ENCODE measurements around the gene WNT4.
"Not testable (repeated sequence)": the region's sequence is repeated elsewhere in the genome, so short reads cannot be mapped to it uniquely, and the experiment has no call there.

WNT4 gene

DNA sequence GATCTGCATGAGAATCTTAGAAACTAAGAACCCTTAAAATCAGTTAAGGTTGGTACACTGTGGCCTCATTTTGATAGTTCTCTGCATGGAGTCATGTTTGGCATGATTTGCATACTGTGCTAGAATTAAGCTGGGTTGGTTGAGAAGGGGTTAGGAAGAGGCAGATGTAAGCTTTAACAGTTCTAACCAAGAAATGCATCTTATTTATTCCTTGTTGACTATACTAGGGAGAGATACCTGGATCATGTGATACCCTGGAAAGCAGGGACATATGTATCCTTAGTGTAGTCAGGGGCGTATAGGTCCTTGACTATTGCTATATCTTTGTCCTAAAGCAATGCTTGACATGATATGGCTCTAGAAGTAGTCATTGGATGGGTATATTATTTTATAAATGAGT lies 49.4 kb downstream of the WNT4 start:
- H3K36me3 ChIP-seq (ENCODE audit: control insufficient read depth, insufficient read depth, low read length): no peaks in the 10 kb centered on the region
- H2AFZ ChIP-seq: no peak overlapping the region
- no peak overlapping the region for H3K4me3 ChIP-seq (ENCODE audit: low read depth, low read length)
- no peak overlapping the region for H3K27ac ChIP-seq
- H3K4me2 ChIP-seq (ENCODE audit: low read length): no peak overlapping the region
- no peaks in the 10 kb centered on the region for H3K9me3 ChIP-seq (ENCODE audit: control insufficient read depth, low read length)
- peaks cover 3% of the 10 kb centered on the region for H3K79me2 ChIP-seq
- no peaks in the 10 kb centered on the region for H3K4me1 ChIP-seq
- H3K9ac ChIP-seq: no peak overlapping the region
- TF ChIP-seq, protein P1, sequence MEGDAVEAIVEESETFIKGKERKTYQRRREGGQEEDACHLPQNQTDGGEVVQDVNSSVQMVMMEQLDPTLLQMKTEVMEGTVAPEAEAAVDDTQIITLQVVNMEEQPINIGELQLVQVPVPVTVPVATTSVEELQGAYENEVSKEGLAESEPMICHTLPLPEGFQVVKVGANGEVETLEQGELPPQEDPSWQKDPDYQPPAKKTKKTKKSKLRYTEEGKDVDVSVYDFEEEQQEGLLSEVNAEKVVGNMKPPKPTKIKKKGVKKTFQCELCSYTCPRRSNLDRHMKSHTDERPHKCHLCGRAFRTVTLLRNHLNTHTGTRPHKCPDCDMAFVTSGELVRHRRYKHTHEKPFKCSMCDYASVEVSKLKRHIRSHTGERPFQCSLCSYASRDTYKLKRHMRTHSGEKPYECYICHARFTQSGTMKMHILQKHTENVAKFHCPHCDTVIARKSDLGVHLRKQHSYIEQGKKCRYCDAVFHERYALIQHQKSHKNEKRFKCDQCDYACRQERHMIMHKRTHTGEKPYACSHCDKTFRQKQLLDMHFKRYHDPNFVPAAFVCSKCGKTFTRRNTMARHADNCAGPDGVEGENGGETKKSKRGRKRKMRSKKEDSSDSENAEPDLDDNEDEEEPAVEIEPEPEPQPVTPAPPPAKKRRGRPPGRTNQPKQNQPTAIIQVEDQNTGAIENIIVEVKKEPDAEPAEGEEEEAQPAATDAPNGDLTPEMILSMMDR (IDR thresholded peaks at IDR 0.05): no peak
- H3K27me3 ChIP-seq (ENCODE audit: control insufficient read depth, insufficient read depth, low read length): no peaks in the 10 kb centered on the region

DNA sequence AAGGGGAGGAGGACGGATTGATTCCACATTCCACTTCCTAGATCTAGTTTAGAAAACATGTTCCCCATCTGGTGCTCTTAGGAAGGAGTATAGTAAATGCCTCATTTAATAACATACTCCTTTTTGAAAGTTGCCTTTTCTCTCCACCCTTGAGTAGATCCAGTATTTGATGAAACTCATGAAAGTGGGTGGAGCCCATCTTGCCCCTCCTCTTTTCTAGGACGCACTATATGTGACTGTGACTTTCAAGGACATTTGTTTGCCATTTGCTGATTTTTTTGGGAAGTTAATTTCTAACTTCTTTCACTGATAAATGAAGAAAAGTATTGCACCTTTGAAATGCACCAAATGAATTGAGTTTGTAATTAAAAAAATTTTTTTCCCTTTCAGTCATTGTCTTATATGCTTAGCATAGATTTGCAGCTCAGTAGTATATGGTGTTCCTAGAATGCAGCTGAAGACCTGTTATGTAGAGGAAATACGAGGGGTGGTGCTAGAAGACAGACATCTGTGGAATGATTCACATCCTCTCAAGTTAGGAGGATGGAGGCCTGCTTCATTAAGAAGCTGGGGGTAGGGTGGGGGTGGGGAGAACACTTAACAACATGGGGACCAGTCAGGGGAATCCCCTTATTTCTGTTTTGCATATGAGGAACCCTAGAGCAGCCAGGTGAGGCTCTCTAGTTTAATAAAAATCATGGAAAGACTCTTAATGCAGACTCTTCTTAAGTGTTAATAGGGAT lies 50.7 kb downstream of the WNT4 start:
- not testable (repeated sequence) for H3K36me3 ChIP-seq (ENCODE audit: control insufficient read depth, insufficient read depth, low read length); H3K4me1 ChIP-seq; H3K27ac ChIP-seq; H3K9me3 ChIP-seq (ENCODE audit: control insufficient read depth, low read length); H3K4me3 ChIP-seq (ENCODE audit: low read depth, low read length); H3K27me3 ChIP-seq (ENCODE audit: control insufficient read depth, insufficient read depth, low read length); H3K9ac ChIP-seq; H2AFZ ChIP-seq; H3K4me2 ChIP-seq (ENCODE audit: low read length)
- peaks cover 13% of the 10 kb centered on the region for H3K79me2 ChIP-seq

DNA sequence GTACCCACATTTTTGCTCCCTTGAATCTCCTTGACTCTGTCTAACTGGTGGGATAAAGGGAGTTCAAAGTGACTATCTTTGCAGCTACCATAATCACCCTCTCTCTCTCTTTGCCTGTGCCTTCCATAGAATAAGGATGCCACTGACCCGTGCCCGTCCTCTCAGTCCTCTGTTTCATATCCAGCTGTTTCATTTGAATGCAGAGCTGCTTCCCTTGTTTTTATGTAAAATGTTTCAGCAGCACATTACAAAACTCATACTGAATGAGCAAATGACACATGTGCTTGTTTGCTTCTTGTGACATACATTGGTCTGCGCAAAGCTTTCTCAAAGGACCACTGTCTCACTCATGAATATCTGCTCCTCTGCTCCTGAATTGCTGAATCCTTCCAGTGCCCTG lies 52.0 kb downstream of the WNT4 start:
- no peaks in the 10 kb centered on the region for H3K4me1 ChIP-seq
- H3K27me3 ChIP-seq (ENCODE audit: control insufficient read depth, insufficient read depth, low read length): no peaks in the 10 kb centered on the region
- H3K9ac ChIP-seq: no peak overlapping the region

DNA sequence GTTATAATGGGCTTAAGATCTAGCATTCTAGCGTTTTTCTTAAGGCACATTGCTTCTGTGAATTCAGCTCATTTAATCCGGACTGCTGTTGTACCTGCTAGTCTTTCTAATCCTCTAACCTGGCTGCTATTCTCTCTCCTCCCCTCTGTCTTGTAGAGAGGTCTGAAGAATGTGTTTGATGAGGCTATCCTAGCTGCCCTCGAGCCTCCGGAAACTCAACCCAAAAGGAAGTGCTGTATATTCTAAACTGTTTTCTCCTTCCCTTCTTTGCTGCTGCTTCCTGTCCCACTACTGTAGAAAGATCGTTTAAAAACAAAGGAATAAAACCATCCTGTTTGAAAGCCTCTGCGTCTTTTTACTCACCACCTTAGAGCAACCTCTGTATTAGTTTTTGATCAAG lies 53.1 kb downstream of the WNT4 start:
- TF ChIP-seq, protein P1 (IDR thresholded peaks at IDR 0.05): no peak
- no peaks in the 10 kb centered on the region for H3K36me3 ChIP-seq (ENCODE audit: control insufficient read depth, insufficient read depth, low read length)
- no peaks in the 10 kb centered on the region for H3K4me1 ChIP-seq
- peak overlapping the region; percentile 7 for H3K4me2 ChIP-seq (ENCODE audit: low read length)
- no peaks in the 10 kb centered on the region for H3K9me3 ChIP-seq (ENCODE audit: control insufficient read depth, low read length)
- no peaks in the 10 kb centered on the region for H3K27me3 ChIP-seq (ENCODE audit: control insufficient read depth, insufficient read depth, low read length)
- peaks cover 18% of the 10 kb centered on the region for H3K79me2 ChIP-seq
- no peak overlapping the region for H3K4me3 ChIP-seq (ENCODE audit: low read depth, low read length)
- no peak overlapping the region for H3K9ac ChIP-seq
- H2AFZ ChIP-seq: no peak overlapping the region
- no peak overlapping the region for H3K27ac ChIP-seq

More for the DNA sequence above, 52.0 kb downstream of the WNT4 start:
- Histone ChIP-seq H3K9me3 (ENCODE audit: control insufficient read depth, low read length) (no peaks in the 10 kb centered on the region), H3K79me2 (peaks cover 17% of the 10 kb centered on the region), H3K4me2 (ENCODE audit: low read length) (no peak overlapping the region), H3K36me3 (ENCODE audit: control insufficient read depth, insufficient read depth, low read length) (no peaks in the 10 kb centered on the region), H2AFZ (no peak overlapping the region), H3K4me3 (ENCODE audit: low read depth, low read length) (no peak overlapping the region), H3K27ac (no peak overlapping the region)
- TF ChIP-seq, protein P1 (IDR thresholded peaks at IDR 0.05): no peak

DNA sequence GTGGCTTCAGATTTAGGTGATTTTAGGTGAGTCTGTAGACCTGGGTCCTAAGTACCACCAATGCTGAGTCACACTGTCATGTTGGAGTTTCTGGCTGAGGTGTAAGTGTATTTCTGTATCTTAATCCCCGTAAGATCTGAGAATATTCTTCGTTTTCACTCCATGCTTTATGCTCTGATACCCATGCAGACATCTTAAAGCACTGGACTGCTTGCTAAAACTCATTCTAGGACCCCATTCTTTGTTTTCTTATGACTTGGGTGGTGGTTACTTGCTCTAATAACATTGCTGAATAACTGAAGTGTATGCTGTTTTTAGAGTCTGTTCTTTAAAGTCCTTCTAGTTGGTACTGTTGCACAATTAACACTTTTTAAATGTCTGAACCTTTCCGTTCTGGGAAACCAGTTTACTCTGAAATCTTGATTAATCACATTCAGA lies 53.7 kb downstream of the WNT4 start:
- Histone ChIP-seq H3K9ac (no peak overlapping the region), H3K4me2 (ENCODE audit: low read length) (no peak overlapping the region)

More for the DNA sequence above, 53.7 kb downstream of the WNT4 start:
- no peak overlapping the region for H3K4me3 ChIP-seq (ENCODE audit: low read depth, low read length)
- no peak overlapping the region for H3K27ac ChIP-seq
- TF ChIP-seq, protein P1 (IDR thresholded peaks at IDR 0.05): no peak
- H3K9me3 ChIP-seq (ENCODE audit: control insufficient read depth, low read length): no peaks in the 10 kb centered on the region
- H2AFZ ChIP-seq: no peak overlapping the region
- H3K27me3 ChIP-seq (ENCODE audit: control insufficient read depth, insufficient read depth, low read length): no peaks in the 10 kb centered on the region
- peaks cover 20% of the 10 kb centered on the region for H3K79me2 ChIP-seq
- H3K36me3 ChIP-seq (ENCODE audit: control insufficient read depth, insufficient read depth, low read length): no peaks in the 10 kb centered on the region
- no peaks in the 10 kb centered on the region for H3K4me1 ChIP-seq

Data from parathyroid adenoma (tissue), 2 donors.